Nephron progenitor cell (in vitro differentiated cells): ENCODE measurements around the gene RAP1GDS1.

ENCODE experiments used
- DNase-seq: peaks from one replicate; pipeline ENCODE4 v3.0.0; 2021
- H3K27ac Mint-ChIP-seq: 2 replicates; pipeline ENCODE4 v1.8.0; 2021; ENCODE audit warnings: mild to moderate bottlenecking, moderate library complexity, mixed read lengths
- H3K27me3 Mint-ChIP-seq: 2 replicates; pipeline ENCODE4 v1.8.0; 2021; ENCODE audit warnings: mild to moderate bottlenecking, low read depth, mixed read lengths; ENCODE audit not compliant: poor library complexity
- H3K36me3 Mint-ChIP-seq: 2 replicates; pipeline ENCODE4 v1.8.0; 2021; ENCODE audit warnings: low read depth, mixed read lengths
- H3K4me1 Mint-ChIP-seq: 2 replicates; pipeline ENCODE4 v1.8.0; 2021; ENCODE audit warnings: mixed read lengths
- H3K4me3 Mint-ChIP-seq: 2 replicates; pipeline ENCODE4 v1.8.0; 2021; ENCODE audit warnings: mild to moderate bottlenecking, moderate library complexity, mixed read lengths
- H3K9me3 Mint-ChIP-seq: 2 replicates; pipeline ENCODE4 v1.8.0; 2021; ENCODE audit warnings: mild to moderate bottlenecking, moderate library complexity, mixed read lengths
- TF ChIP-seq, protein P1 (sequence below): fragments of 200-600 bp; sonication (generic); IDR thresholded peaks from 2 replicates; pipeline ENCODE4 v1.5.0; 2021; ENCODE audit warnings: antibody characterized with exemption

RAP1GDS1 gene

GRCh38 chr4:98433691-98434090 lies 172.5 kb downstream of the RAP1GDS1 start:
- Mint-ChIP-seq H3K36me3 (peaks cover 29% of the 10 kb centered on the region), H3K27ac (no peak overlapping the region), H3K9me3 (no peaks in the 10 kb centered on the region), H3K4me3 (no peak overlapping the region), H3K27me3 (no peaks in the 10 kb centered on the region), H3K4me1 (no peaks in the 10 kb centered on the region)
- no peak for DNase-seq
- TF ChIP-seq, protein P1, sequence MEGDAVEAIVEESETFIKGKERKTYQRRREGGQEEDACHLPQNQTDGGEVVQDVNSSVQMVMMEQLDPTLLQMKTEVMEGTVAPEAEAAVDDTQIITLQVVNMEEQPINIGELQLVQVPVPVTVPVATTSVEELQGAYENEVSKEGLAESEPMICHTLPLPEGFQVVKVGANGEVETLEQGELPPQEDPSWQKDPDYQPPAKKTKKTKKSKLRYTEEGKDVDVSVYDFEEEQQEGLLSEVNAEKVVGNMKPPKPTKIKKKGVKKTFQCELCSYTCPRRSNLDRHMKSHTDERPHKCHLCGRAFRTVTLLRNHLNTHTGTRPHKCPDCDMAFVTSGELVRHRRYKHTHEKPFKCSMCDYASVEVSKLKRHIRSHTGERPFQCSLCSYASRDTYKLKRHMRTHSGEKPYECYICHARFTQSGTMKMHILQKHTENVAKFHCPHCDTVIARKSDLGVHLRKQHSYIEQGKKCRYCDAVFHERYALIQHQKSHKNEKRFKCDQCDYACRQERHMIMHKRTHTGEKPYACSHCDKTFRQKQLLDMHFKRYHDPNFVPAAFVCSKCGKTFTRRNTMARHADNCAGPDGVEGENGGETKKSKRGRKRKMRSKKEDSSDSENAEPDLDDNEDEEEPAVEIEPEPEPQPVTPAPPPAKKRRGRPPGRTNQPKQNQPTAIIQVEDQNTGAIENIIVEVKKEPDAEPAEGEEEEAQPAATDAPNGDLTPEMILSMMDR, result no peak

DNA sequence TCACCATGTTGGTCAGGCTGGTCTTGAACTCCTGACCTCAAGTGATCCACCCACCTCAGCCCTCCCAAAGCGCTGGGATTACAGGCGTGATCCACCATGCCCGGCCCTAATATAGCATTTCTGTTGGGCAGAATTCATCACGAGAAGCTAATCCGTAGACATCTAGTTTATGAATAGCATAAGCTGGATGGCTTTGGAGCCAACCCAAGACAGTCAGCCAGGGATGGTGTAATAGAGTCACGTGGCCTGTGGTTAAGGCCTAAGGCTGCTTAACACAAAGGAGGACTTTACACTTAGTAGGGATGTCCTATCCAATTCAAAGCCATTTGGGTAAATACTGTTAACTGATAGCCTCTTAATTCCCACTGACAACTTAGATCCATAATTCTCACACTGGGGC lies 173.6 kb downstream of the RAP1GDS1 start:
- no peaks in the 10 kb centered on the region for H3K27me3 Mint-ChIP-seq
- no peak overlapping the region for H3K27ac Mint-ChIP-seq
- no peaks in the 10 kb centered on the region for H3K4me1 Mint-ChIP-seq
- DNase-seq, result no peak
- TF ChIP-seq, protein P1, result no peak
- H3K36me3 Mint-ChIP-seq, result peaks cover 29% of the 10 kb centered on the region
- no peaks in the 10 kb centered on the region for H3K9me3 Mint-ChIP-seq
- no peak overlapping the region for H3K4me3 Mint-ChIP-seq

GRCh38 chr4:98444371-98444770 lies 183.2 kb downstream of the RAP1GDS1 start:
- H3K27me3 Mint-ChIP-seq, result no peaks in the 10 kb centered on the region
- no peak overlapping the region for H3K27ac Mint-ChIP-seq
- TF ChIP-seq, protein P1, result no peak
- peaks cover 5% of the 10 kb centered on the region for H3K4me1 Mint-ChIP-seq
- H3K9me3 Mint-ChIP-seq, result no peaks in the 10 kb centered on the region
- peaks cover 27% of the 10 kb centered on the region for H3K36me3 Mint-ChIP-seq
- no peak overlapping the region for H3K4me3 Mint-ChIP-seq
- DNase-seq, result no peak

DNA sequence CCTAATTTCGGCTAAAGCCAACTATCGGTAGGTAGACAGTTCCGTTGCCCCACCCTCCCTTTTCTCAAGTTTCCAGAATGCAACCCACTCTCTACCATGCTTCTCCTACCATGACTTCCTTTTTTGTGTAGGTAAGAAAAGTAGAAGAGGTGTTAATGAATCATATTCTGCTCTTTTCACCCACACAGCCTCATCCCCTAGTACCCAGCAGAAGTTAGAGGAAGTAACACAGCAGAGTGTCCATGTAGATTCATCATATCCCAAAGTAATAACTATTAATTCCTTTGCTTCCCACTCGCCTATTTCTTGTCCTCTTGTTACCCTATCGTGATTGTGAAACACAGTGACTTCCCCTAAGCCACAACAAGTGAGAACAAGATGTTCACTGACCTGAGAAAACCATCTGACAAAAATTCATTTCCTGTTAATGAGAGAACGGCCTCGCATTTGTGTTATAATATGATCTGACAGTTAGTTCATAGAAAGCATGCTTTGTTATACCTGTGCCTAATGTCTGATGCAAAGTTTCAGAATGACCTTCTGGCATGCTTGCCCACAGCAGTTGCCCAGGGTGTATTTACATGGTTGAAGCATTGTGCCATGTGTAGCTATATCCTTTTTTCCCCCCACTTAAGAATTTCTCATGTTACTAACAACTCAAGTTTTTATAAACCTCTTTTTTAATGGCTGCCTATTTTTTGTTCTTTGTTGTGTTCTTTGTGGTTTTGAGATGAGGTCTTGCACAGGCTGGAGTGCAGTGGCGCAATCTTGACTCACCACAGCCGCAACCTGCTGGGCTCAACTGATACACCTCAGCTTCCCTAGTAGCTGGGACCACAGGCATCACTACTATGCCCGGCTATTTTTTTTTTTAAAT lies 185.6 kb downstream of the RAP1GDS1 start:
- Mint-ChIP-seq H3K4me1 (peaks cover 5% of the 10 kb centered on the region), H3K9me3 (no peaks in the 10 kb centered on the region), H3K36me3 (peaks cover 22% of the 10 kb centered on the region), H3K27ac (peak overlapping the region; percentile 44), H3K27me3 (no peaks in the 10 kb centered on the region), H3K4me3 (no peak overlapping the region)
- no peak for DNase-seq
- TF ChIP-seq, protein P1, result no peak

DNA sequence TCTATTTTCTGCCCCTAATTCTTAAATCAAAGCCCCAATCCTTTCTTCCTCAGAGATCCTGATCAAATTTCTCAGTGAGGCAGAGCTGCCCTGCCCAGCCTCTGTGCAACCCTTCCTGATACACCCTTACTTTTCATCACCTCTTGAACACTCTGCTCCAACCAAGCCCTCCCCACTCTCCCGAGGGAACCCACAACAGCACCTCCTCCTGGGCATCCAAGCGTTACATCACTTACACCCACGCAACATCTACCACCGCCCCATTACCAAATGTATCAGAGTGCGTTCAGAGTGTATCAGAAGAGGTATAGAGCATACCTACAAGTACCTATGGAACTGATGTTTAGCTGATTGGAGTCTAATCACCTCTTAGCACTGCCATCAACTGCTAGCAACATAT lies 186.5 kb downstream of the RAP1GDS1 start:
- no peak for DNase-seq
- peaks cover 2% of the 10 kb centered on the region for H3K9me3 Mint-ChIP-seq
- H3K36me3 Mint-ChIP-seq, result peaks cover 13% of the 10 kb centered on the region
- TF ChIP-seq, protein P1, result no peak
- H3K27me3 Mint-ChIP-seq, result no peaks in the 10 kb centered on the region
- H3K4me3 Mint-ChIP-seq, result no peak overlapping the region
- peaks cover 5% of the 10 kb centered on the region for H3K4me1 Mint-ChIP-seq
- no peak overlapping the region for H3K27ac Mint-ChIP-seq

GRCh38 chr4:98448908-98449307 lies 187.7 kb downstream of the RAP1GDS1 start:
- no peak overlapping the region for H3K27ac Mint-ChIP-seq
- H3K4me3 Mint-ChIP-seq, result no peak overlapping the region
- H3K27me3 Mint-ChIP-seq, result peaks cover under 1% of the 10 kb centered on the region
- peaks cover 4% of the 10 kb centered on the region for H3K36me3 Mint-ChIP-seq
- TF ChIP-seq, protein P1, result no peak
- no peak for DNase-seq
- H3K4me1 Mint-ChIP-seq, result peaks cover 5% of the 10 kb centered on the region
- H3K9me3 Mint-ChIP-seq, result peaks cover 11% of the 10 kb centered on the region
